WTC11 (cell line): ENCODE results near the gene GALNT18.

Experiments used
- CTCF ChIP-seq: fragments of 200-600 bp; IDR thresholded peaks from 2 replicates; pipeline ENCODE4 v1.8.0; 2022; ENCODE audit warnings: antibody characterized with exemption
- E2F4 ChIP-seq: sonication (generic); formaldehyde crosslinking; IDR thresholded peaks from 2 replicates; pipeline ENCODE4 v1.8.1; 2022; ENCODE audit warnings: low read depth, mild to moderate bottlenecking, moderate library complexity, missing genetic modification reagents, borderline replicate concordance
- E2F5 ChIP-seq: sonication (generic); formaldehyde crosslinking; IDR thresholded peaks from 2 replicates; pipeline ENCODE4 v1.8.1; 2022; ENCODE audit warnings: mild to moderate bottlenecking, moderate library complexity, missing genetic modification reagents
- MAX ChIP-seq: sonication (generic); formaldehyde crosslinking; IDR thresholded peaks from 2 replicates; pipeline ENCODE4 v1.8.0; 2022; ENCODE audit warnings: mild to moderate bottlenecking, missing genetic modification reagents
- TCF7 ChIP-seq: sonication (generic); formaldehyde crosslinking; IDR thresholded peaks from 2 replicates; pipeline ENCODE4 v1.8.0; 2022; ENCODE audit warnings: mild to moderate bottlenecking, low read depth, missing genetic modification reagents, moderate library complexity
- ZNF121 ChIP-seq: sonication (generic); formaldehyde crosslinking; IDR thresholded peaks from 2 replicates; pipeline ENCODE4 v1.8.0; 2023; ENCODE audit warnings: missing genetic modification reagents
- ZNF232 ChIP-seq: sonication (generic); formaldehyde crosslinking; IDR thresholded peaks from 2 replicates; pipeline ENCODE4 v1.8.0; 2022; ENCODE audit warnings: mild to moderate bottlenecking, missing genetic modification reagents

- TF ChIP-seq CTCF (no peak), ZNF232 (CRISPR knock-in tag) (no peak), MAX (CRISPR knock-in tag) (no peak), ZNF121 (CRISPR knock-in tag) (no peak), E2F4 (CRISPR knock-in tag) (no peak), TCF7 (CRISPR knock-in tag) (no peak), E2F5 (CRISPR knock-in tag) (no peak)
Measured at GRCh38 chr11:11531131-11531908, 90.5 kb downstream of the GALNT18 start.
